NB4 (cell line): ENCODE measurements around the gene RBMS1.

ENCODE experiments used
- DNase-seq: peaks from one replicate; pipeline ENCODE4 v3.0.0; 2010; ENCODE audit warnings: low read depth
- H3K4me3 ChIP-seq: one replicate; pipeline ENCODE4 v1.5.1; 2011; ENCODE audit warnings: mild to moderate bottlenecking, low read depth, low read length, moderate library complexity
- CTCF ChIP-seq: IDR thresholded peaks from one replicate; pipeline ENCODE4 v1.5.1; 2012; ENCODE audit warnings: low read depth, low read length
- MAX ChIP-seq: IDR thresholded peaks from 2 replicates; pipeline ENCODE4 v1.6.1; 2011; ENCODE audit warnings: low read depth, low read length
- MYC ChIP-seq: IDR thresholded peaks from 2 replicates; pipeline ENCODE4 v1.6.1; 2011; ENCODE audit warnings: low read depth, low read length
- POLR2A ChIP-seq: IDR thresholded peaks from 2 replicates; pipeline ENCODE4 v1.6.1; 2011; ENCODE audit warnings: mild to moderate bottlenecking; ENCODE audit not compliant: insufficient read length; ENCODE audit errors: extremely low read depth

Gene RBMS1

DNA sequence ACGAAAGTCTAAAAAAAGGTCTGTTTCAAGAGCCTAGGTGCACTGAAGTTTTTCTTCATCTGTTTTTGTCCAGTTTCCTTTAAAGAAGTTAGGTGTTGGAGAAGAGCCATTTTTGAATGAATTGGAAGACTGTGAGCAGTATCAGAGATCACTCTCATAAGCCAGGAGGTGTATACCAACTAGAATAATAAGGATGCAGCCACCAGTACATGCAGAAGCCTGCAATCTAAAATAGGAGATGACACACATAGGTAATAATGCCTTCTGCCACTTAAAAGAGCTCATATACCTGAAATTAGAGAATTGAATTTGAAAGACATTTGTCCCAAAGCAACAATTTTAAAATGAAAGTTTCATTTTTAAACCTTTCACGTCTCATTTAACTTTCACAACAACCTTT, 81.7 kb downstream of the RBMS1 start:
- H3K4me3 ChIP-seq: no peak overlapping the region
- DNase-seq: no peak
- TF ChIP-seq MYC: no peak
- TF ChIP-seq POLR2A: no peak
- no peak for TF ChIP-seq MAX
- no peak for TF ChIP-seq CTCF

- no peak overlapping the region for H3K4me3 ChIP-seq
- TF ChIP-seq MYC (0 out of 2 replicates have a peak, but pooled peaks have one; percentile 48), POLR2A (no peak), MAX (peak; percentile 35; the same call in 1 of the 2 replicates), CTCF (no peak)
- peak; percentile 78 for DNase-seq
Observed at GRCh38 chr2:160411167-160411566, 82.4 kb downstream of the RBMS1 start.

GRCh38 chr2:160409480-160409879, 84.1 kb downstream of the RBMS1 start:
- TF ChIP-seq MYC (no peak), MAX (no peak), CTCF (no peak), POLR2A (no peak)
- H3K4me3 ChIP-seq: no peak overlapping the region
- DNase-seq: no peak

- DNase-seq: no peak
- H3K4me3 ChIP-seq: no peak overlapping the region
- TF ChIP-seq MYC (no peak), POLR2A (no peak), CTCF (no peak), MAX (no peak)
Observed at GRCh38 chr2:160408959-160409291, 84.7 kb downstream of the RBMS1 start.

DNA sequence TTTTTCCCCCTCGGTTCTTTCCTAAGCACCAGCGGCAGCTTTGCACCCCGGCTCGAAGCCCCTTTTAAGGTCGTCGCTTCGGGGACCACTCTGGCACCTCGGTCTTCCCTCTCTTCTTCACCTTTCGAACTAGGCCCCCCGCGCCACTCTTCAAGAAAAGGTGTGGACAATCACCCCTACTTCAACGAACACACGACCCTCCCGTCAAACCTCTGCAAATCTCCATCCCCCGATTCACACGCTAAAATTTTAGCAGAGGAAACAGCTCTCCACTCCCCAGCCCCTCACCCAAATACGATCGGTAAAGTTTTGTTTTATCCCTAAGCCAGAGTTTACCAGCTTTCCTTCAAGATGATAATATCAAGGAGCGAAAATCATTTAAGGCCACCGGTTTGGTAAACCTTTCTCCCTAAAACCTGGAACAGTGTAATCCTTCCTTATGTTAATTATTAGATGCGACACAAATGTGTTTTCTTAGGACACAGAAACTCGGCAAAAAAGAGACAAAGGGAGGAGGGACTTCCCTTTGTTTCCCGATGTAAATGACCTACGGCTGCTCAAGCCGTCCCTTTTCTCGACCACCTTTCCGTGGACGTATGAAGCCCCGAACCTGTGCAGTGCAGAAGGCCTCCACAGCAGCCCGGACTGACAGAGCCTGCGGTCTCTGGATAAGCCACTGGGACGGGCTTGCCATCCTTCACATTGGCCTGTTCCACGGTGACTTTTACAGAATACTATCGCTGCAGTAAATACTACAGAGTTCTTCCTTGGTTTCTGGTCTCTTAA, 85.2 kb downstream of the RBMS1 start:
- peak overlapping the region; percentile 17 for H3K4me3 ChIP-seq
- DNase-seq: no peak
- TF ChIP-seq POLR2A (no peak), MYC (no peak), CTCF (no peak), MAX (no peak)
